ENCODE results near the gene THYN1.

Gene THYN1

DNA sequence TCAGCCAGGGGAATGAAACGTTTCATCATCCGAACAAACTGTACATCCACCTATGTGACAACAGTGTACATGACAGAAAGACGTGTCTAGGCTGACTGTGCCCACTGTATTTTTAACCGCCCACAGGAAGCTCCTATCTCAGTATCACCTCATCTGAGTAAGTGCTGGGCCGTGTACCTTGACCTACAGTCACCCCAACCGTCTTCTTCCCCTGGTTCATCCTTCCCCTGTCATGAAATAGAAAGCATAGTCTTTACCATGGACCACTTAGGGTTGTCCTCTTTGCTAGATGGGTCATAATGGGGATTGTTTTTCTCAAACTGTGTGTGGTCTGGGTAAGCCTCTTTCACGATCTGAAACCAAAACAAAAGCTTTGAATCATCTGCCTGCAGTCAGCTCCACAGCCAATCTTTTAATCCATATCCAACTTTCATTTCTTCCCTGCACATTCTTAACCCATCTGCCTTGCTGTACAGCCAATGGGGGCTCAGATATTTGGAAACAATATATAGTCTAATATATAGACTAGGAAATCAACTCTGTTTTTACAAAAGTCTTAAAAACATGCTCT lies 4.2 kb downstream of the THYN1 start:
- no peak for DNase-seq (ENCODE audit: low spot score)

DNA sequence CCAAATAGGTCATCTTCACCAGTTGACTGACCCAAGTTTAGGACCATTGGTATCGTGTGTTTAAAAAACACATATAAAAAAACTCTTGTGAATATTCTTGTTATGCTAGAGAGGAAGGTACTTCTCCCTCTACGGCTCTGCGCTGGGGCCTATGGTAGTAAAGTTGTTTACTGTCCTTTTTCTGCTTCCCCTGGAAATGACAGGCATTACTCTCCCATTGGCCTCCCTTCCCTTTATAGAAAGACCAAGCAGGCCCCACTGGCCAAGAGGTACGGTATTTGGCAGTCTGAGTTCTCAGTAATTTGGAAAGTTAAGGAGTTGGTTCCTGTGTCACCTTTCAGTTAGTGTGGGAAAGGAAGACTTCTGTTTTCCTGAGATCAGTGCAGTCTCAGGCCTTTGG lies 6.5 kb downstream of the THYN1 start:
- no peak for DNase-seq (ENCODE audit: low spot score)

DNA sequence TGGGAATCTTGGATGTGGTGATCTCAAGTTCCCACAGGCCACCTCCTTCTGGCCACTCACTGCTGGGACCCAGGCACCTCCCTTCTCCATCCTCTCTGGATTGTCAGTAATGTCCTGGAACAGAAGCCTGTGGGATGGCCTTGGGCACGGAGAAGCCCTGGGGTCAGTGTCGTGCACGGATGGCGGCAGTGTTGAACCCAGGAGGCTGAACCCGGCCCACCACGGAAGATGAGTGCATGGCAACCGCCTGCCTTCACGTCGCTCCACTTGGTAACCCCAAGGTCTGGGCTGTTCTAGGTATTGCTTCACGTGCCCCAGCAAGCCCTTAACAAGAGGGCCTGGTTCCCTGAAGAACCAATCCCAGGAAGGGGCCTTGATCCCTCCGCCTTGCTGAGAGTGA lies 7.1 kb downstream of the THYN1 start:
- DNase-seq (ENCODE audit: low spot score) = no peak

DNA sequence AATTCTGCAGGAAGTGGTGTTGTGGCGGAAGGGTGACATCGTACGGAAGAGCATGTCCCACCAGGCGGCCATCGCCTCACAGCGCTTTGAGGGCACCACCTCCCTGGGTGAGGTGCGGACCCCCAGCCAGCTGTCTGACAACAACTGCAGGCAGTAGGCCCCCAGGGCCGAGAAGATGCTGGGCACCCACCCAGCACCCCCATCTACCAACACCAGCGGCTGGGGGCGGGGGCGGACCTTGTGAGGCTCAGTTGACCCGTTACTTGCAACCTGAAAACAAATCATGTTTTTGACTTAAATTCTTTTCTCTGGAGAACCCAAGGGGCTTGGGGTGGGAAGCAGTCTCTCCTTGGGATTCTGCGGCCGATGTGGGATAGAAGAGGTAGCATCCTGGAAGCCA lies 7.7 kb downstream of the THYN1 start:
- no peak for DNase-seq (ENCODE audit: low spot score)

DNA sequence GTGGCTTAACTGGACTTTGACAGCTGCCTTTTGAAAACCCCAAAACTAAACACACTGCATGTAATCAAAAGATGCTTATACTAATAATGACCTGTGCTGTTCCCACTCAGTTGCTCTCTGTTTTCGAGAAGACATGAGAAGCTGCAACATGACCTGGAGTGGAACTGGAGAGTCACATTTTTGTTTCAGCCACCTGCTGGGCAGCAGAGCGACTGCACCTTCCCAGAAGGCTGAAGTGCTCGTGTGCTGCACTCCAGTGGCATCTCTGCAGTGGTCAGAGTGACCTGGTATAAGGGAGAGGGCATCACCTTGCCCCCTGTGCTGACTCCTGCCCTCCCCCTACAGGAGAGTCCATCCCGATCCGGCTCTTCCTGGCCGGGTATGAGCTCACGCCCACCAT lies 8.6 kb downstream of the THYN1 start:
- DNase-seq (ENCODE audit: low spot score) = no peak

DNA sequence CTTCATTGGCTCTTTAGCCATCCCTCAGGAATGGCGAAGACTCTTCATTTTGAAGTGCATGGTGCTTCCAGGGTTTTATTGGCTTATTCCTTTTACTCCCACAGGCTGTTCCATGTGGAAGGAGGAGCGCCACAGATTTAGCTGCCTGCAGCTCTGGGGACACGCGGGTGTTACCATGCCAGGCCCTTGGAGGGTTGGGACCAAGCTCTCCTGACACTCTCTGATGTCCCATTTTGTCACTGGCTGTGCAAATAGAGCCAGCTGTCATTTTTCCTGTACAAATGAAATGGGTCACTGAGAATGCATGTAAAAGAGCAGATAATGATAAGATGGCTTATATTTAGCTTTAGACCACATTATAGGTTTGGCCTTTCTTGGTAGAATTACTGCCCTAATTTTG lies 9.2 kb downstream of the THYN1 start:
- no peak for DNase-seq (ENCODE audit: low spot score)

DNA sequence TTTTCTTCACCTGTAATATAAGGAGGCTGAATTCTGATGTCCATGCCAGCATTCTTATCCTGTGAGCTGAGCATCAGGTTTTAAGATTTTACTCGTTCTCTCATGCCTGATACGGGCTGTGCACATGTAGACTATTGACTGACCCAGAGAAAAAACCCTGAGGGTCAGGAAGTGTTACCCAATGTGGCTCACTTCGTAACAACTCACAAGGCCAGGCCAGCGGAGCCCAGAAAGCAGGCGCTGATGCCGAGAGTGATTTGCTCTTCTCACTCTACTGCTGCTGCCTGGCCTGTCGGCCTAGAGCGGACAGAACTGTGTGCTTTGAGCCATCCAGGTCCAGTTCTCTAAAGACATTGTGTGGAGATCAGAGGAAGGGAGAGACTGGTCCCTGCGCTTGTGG lies 10.8 kb downstream of the THYN1 start:
- no peak for DNase-seq (ENCODE audit: low spot score)

DNA sequence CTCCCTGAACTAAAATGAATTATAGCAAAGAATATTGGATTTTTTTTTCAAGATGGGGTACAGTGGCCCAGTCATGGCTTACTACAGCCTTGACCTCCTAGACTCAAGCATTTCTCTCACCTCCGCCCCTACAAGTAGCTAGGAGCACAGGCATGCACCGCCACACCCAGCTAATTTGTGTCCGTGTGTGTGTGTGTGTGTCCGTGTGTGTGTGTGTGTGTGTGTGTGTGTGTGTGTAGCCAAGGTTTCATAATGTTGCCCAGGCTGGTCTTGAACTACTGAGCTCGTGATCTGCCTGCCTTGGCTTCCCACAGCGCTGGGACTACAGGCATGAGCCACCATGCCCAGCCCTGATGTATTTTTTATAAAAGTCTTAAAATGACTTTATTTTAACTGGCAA lies 12.6 kb downstream of the THYN1 start:
- no peak for DNase-seq (ENCODE audit: low spot score)

DNA sequence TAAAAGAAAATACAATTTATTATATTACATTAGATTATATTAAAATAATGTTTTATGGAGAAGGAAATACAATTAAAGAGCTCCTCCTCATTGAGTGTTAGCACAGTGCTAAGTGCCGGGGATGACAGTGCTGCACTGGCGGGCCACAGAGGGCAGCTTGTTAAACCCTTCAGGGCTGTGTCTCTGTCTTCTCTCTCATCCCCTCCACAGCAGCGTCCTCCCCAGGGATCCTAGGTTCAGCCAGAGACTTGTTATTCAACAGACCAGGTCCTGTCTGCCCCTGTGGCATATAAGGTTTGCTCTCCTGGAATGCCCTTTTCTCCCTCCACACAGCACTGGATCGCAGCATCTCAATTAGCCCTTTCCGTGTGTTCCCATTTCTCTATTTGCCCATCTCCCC lies 14.2 kb downstream of the THYN1 start:
- DNase-seq (ENCODE audit: low spot score) = no peak

DNA sequence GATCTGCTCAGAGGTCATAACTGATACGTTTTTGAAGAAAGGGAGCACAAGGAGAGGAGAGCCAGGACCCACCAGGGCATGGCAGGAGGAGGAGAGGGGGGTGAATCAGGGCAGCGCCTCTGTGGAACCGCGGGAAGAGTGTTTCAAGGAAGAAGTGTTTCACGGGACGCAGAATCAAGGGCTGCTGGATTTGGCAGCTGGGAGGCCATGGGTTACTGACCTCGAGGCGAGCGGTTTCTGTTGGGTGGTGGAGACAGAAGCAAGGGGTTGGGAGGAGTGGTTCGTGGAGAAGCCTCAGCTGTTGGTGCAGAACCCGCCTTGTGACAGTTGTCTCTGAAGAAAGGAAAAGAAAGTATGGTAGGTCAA lies 15.6 kb downstream of the THYN1 start:
- DNase-seq (ENCODE audit: low spot score) = no peak

DNA sequence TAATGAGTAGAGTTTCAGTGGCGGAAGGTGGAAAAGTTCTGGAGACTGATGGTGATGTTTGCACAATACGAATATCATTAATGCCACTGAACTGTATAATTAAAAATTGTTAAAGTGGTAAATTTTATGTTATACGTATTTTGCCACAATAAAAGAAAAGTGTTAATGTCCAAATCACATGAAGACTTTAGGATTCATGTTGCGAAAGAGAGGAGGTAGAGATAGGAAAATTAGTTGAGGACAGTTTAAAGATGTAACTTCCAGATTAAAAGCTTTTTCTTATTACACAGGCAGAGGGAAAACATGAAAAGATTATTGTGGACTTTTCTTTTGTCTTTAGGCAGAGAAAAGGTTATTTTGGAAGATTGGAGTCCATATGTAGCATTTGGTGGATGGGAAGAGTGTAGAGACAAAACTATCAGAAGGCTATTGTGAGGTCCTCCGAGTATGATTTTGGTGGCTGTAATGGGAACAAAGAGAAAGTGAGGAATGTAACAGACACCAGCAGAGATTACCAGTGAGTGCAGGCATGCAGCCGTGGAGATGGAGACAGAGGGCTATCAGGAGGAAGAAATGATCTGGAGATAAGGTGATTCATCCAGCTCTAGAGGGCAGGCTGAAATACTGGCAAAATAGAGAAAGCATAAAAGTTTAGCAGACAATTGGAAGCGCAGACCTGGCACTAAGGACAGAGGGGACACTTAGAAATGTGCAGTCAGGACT lies 16.2 kb downstream of the THYN1 start:
- no peak for DNase-seq (ENCODE audit: low spot score)

DNA sequence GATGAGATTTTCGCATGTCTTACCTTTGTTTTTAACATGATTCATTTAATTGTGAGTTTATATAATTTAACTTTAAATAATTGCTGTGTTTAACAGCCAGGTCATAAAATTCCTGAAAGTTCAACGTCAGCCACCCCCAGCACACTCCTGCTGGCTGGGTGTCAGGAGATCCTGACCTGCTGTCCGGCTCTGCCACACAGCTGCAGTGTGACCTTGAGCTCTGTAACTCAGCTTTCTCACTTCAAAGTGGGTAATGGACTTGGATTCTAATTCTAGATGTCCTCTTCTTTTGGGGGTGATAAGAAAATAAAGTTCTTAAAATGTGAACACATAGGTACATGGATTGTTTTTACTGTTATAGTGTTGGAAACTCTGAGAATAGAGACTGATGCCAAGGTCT lies 17.8 kb downstream of the THYN1 start:
- no peak for DNase-seq (ENCODE audit: low spot score)

DNA sequence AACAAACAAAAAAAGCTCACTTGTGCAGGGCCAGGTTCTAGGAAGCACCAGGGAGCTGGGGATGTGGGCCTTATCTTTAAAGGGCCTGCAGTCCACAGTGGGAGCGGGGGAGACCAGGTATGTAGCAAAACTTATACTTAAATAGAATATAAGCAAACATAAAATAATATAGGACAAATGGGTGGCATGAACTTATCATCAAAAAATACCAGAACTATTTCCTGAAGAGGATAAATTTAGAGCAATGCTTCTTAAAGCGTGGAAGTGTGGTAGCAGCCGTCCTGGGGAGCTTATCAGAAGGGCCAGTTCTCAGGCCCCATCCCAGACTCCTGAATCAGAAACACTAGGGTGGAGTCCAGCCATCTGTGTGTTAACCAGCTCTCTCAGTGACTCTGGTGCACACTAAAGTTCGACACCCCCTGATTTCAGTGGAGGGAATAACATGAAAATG lies 19.4 kb downstream of the THYN1 start:
- no peak for DNase-seq (ENCODE audit: low spot score)

DNA sequence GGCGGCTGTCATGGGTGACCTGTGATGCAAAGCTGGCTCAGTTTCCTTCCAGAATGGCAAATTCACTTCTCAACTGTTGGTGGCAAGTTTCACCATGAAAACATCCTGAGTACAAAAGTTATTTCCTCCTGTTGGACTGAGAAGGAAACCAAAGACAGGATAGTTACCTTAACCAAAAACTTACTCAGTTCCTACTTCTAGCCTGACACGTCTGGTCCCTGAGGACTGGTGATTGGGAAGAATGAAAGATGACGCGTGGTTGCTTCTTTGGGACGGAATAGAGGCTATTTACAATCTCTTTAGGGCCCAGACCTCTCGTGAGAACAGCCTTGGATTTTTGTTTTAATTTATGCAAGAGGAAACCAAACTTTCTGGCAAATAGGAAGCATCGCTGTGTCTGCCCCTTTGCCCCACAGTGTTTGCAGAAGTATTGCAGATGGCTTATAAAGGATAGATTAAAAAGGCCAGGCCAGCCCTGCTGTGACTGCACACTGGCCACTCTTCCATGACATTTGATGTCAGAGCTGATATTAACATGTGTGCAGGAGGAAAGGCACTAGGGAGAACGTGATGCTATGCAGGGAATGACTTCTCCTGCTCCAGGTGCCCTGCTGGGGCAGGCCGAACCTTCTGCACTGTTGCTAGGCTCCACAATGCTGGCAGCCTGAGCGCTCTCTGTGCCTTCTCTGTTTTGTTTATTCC lies 21.0 kb downstream of the THYN1 start:
- no peak for DNase-seq (ENCODE audit: low spot score)

DNA sequence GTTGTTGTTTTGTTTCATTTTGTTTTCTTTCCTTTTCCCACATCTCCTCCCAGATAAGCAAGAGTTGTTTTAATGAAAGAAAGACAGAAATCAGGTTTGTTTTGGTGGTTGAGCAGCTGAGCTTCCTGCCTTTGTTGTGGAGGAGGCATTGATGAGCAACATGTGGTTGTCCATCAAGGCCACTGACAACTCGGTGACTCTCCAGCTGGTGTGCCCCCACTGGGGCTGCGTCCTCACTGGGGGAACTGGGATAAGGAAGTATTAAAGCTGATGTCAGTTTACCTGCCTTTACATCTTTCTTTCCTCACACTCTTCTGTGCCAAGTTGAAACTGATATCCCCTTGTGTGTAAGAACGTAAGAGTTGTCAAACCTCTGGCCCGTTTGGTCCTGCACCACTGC lies 22.8 kb downstream of the THYN1 start:
- DNase-seq (ENCODE audit: low spot score) = no peak

DNA sequence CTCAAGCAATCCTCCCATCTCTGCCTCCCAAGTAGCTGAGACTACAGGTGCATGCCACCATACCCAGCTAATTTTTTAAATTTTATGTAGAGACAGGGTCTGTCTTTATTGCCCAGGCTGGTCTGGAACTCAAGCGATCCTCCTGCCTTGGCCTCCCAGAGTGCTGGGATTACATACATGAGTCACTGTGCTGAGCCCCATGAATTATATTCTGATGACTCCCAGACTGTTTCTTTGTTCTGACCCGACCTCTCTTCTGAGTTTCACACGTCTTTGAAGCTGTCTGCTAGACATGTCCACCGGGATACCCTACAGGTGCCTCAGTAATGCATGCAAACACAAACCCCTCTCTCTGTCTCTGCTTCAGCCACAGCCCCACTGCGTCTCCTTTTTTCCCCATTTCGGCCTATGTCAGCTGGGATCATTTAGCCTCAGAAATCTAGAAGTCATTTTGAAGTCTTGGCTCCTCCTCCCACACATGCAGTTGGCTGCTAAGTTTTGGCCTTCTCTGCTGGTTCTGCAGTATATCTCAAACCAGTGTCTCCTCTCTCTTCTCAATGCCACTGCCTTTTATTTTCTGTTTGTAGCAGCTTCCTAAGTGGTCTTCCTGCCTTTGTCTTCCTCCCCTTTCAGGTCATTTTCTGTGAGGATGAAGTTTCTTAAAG lies 23.9 kb downstream of the THYN1 start:
- DNase-seq (ENCODE audit: low spot score) = no peak

DNA sequence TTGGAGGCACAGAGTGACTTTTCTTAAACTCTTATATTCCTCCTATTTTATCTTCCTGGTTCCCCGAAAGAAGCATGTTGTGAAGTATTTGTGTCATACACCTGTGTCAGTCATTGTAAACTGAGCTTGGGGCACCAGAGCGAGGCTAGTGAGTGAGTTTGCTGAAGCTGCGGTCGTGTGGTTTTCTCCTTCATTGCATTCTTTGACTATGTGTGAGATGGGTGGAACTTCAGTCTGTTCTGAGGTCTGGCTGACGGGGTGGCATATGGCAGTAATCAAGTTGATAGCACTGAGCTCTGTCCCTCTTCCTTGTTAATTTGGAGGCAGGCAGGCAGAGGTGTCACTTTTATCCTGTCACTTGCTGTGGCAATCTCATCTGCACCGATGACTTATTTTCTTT lies 24.5 kb downstream of the THYN1 start:
- no peak for DNase-seq (ENCODE audit: low spot score)

DNA sequence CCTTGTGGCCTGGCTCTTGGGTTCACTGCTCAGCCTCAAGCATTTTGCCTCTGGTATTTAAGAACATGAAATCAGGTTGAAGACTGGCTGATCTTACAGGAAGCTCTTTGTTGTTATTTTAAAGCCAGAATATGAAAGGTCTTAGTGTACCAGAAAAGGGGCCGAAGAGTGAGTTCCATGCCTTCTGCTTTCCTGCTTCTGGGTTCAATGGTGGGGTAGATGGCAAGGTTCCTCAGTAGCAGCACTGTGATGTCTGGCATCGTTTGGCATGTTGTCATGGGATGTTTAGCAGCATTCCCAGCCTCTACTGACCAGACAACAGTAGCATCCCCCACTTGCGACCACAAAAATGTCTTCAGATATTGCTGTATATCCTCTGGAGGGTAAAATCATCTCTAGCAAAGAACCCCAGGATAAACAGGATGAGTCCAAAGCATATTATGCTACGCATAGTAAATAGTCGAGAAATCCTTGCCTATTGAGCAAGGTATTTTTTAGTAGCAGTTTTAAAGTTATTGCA lies 26.3 kb downstream of the THYN1 start:
- no peak for DNase-seq (ENCODE audit: low spot score)

DNA sequence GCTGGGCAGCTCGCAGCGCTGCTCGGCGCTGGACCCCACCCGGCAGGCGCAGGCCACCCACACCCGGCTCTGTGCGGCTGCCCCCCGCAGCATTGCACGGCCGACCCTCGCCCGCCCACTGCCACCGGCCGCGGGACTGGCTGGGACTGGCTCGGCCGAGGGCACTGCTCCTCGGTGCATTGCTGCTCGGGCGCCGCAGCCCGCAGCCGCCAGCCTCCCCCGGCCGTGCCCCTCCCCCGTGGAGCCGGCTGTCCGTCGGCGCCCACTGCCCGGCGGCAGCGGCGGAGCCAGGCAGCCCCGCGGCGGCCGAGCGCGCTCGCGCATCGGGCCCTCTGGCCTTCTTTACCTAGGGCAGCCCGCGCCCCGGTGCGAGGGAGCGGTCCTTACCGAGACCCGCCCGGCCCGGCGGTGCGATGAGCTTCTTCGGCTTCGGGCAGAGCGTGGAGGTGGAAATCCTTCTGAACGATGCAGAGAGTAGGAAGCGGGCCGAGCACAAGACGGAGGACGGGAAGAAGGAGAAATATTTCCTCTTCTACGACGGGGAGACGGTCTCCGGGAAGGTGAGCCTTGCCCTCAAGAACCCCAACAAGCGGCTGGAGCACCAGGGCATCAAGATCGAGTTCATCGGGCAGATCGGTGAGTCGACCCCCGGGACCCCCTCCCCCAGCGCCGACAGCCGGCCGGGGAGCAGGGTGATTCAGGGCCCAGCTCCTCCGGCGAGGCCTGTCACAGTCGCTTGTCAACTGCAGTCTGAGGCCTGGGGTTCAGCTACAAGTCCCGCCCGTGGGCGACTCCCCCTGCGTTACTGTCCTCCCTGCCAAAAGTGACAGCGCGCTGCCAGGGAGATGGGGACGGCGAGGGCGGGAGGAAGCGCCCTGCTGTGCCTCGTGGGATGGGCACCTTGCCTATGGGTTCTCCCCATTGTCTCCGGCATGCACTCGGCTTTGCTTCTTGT lies 28.2 kb downstream of the THYN1 start:
- DNase-seq (ENCODE audit: low spot score) = peak; percentile 77

DNA sequence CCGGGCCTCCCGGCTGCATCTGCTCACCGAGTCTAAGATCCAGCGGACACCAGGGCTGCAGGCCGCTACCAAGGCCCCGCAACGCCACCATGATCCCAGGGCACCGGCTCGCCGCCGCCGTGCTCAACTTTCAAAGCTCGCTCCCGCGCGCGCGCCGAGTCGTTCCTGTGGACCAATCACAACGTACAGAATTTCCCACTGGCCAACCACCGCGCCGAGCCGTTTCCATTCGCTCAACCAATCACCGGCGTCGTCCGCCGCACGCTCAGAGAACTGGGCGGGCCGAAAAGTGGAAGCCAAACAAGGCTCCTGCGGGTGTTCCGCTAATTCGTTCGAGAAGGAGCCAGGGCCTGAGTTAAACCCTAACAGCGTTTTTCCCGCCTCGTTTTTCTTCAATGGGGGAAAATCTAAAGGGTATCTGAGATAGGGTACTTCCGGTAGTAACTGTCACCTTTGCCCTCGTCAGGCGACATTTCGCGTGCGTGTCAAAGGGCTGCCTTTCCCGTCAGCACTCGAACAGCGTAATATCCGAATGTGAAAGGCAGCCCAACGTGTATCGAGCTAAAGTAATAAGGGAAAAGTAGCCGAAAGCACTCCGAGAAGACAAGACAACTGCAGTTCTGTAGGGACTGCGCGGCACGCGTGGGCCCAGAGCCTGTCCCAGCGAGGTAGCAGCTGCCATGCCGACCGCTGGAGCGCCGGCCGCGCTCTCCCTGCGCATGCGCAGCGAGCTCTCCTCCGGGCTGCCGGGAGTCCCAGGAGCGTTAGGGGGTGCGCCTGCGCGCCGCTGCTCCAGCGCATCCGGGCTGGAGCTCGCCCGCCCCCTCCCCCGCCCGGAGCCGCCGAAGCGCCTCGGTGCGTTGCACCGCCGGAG lies 29.1 kb downstream of the THYN1 start, which contains the start of the genes NCAPD3 and VPS26B:
Gene NCAPD3 (minus strand): TSS at position 132 of the 874 bp plus-strand sequence. CDS start 41 bp downstream, at position 91.
Gene VPS26B (plus strand): TSS at position 836 of the 874 bp plus-strand sequence. CDS start 452 bp downstream, outside the sequence.
- peak; percentile 95 for DNase-seq (ENCODE audit: low spot score)
